Endothelial cell of umbilical vein (primary cell): ENCODE results near the gene YTHDC1. TPM values are rescaled to one million over a fixed set of nuclear protein-coding genes. Genes with fewer than 3 reads are reported as not detected.

ENCODE experiments used
- BruUV-seq: library from RNA; stranded (reverse); fragments of 400-500 nt; replicated peaks from 2 replicates; lab custom pipeline; 2021; lab: Mats Ljungman, UMichigan
- CTCF ChIA-PET: fragments of 300-600, 350-600 bp; sonication (Branson Sonifier 250); formaldehyde crosslinking; loops from one replicate; lab custom pipeline; 2021; ENCODE audit warnings: antibody characterized with exemption, inconsistent platforms; lab: Charles Lee
- POLR2A ChIA-PET: fragments of 300-600, 350-600 bp; sonication (Branson Sonifier 250); formaldehyde crosslinking; loops from one replicate; lab custom pipeline; 2021; ENCODE audit warnings: antibody characterized with exemption, inconsistent platforms; lab: Charles Lee
- DNase-seq: peaks from one replicate; pipeline ENCODE4 v3.0.0-alpha.2; 2011; ENCODE audit warnings: low read depth, low spot score
- FAIRE-seq: peaks from 2 replicates; lab custom pipeline; 2011; peaks lifted over from hg19 to GRCh38; lab: Jason Lieb, UNC
- H2AFZ ChIP-seq: 2 replicates; pipeline ENCODE4 v1.6.0; 2012; ENCODE audit warnings: low read depth, low read length, control low read depth, inconsistent platforms
- H3K27ac ChIP-seq: 2 replicates; pipeline ENCODE4 v1.5.1; 2011; ENCODE audit warnings: low read depth, mild to moderate bottlenecking, control low read depth, low read length, moderate library complexity; ENCODE audit not compliant: insufficient read depth
- H3K27me3 ChIP-seq, 2 experiments: 2 replicates each; pipeline versions ENCODE4 v1.6.0 to v1.6.1; 2011; ENCODE audit warnings: low read length in 2 of 2, mixed read lengths in 1 of 2; ENCODE audit not compliant: control insufficient read depth in 2 of 2, insufficient read depth in 2 of 2
- H3K36me3 ChIP-seq, 2 experiments: 2 replicates in 1 of 2; 3 replicates in 1 of 2; pipeline ENCODE4 v1.5.1; 2011; ENCODE audit warnings: low read length in 2 of 2, mild to moderate bottlenecking in 1 of 2, moderate library complexity in 1 of 2; ENCODE audit not compliant: control insufficient read depth in 2 of 2, insufficient read depth in 2 of 2; ENCODE audit errors: extremely low read depth in 1 of 2
- H3K4me1 ChIP-seq: 3 replicates; pipeline ENCODE4 v1.5.1; 2011; ENCODE audit warnings: mild to moderate bottlenecking, low read length; ENCODE audit not compliant: control insufficient read depth, insufficient read depth; ENCODE audit errors: extremely low read depth
- H3K4me2 ChIP-seq: 2 replicates; pipeline ENCODE4 v1.6.1; 2011; ENCODE audit warnings: low read length, control low read depth, mixed read lengths; ENCODE audit not compliant: insufficient read depth
- H3K4me3 ChIP-seq, 3 experiments: fragments of 200-600 bp in 1 of 3; sonication (generic), shearing (Covaris generic) in 1 of 3; replicated peaks in 1 of 3; 2 replicates each; pipeline ENCODE4 v1.5.1; 2011 to 2016; ENCODE audit warnings: control low read depth in 3 of 3, low read length in 3 of 3, mild to moderate bottlenecking in 2 of 3, inconsistent platforms in 1 of 3, low read depth in 1 of 3, moderate library complexity in 1 of 3; ENCODE audit not compliant: insufficient read depth in 1 of 3
- H3K79me2 ChIP-seq: 2 replicates; pipeline ENCODE4 v1.6.0; 2012; ENCODE audit warnings: low read length, inconsistent platforms; ENCODE audit not compliant: control insufficient read depth, insufficient read depth
- H3K9ac ChIP-seq: replicated peaks from 2 replicates; pipeline ENCODE3; 2011; ENCODE audit warnings: low read length, control low read depth; ENCODE audit not compliant: insufficient read depth; ENCODE audit errors: extremely low read depth
- H3K9me1 ChIP-seq: replicated peaks from 3 replicates; pipeline ENCODE4 v1.6.0; 2011; ENCODE audit warnings: mild to moderate bottlenecking, low read length; ENCODE audit not compliant: control insufficient read depth, insufficient read depth; ENCODE audit errors: extremely low read depth
- H3K9me3 ChIP-seq: replicated peaks from 2 replicates; pipeline ENCODE4 v1.5.1; 2012; ENCODE audit warnings: low read length, inconsistent platforms; ENCODE audit not compliant: control insufficient read depth, insufficient read depth
- H4K20me1 ChIP-seq: replicated peaks from 2 replicates; pipeline ENCODE3; 2011; ENCODE audit warnings: mild to moderate bottlenecking, low read length; ENCODE audit not compliant: control insufficient read depth, insufficient read depth; ENCODE audit errors: extremely low read depth
- EZH2 ChIP-seq: IDR thresholded peaks from 2 replicates; pipeline ENCODE4 v1.6.1; 2012; ENCODE audit warnings: borderline replicate concordance, low read depth, mild to moderate bottlenecking, moderate library complexity, low read length, inconsistent platforms; ENCODE audit not compliant: severe bottlenecking
- FOS ChIP-seq: IDR thresholded peaks from 2 replicates; pipeline ENCODE4 v1.6.1; 2011; ENCODE audit warnings: mild to moderate bottlenecking, low read length, moderate library complexity, borderline replicate concordance; ENCODE audit not compliant: insufficient read depth
- GATA2 ChIP-seq: IDR thresholded peaks from 2 replicates; pipeline ENCODE4 v1.7.0; 2011; ENCODE audit warnings: low read depth, mild to moderate bottlenecking, moderate library complexity, mixed read lengths, low read length; ENCODE audit not compliant: insufficient read length, insufficient read depth
- JUN ChIP-seq: IDR thresholded peaks from 2 replicates; pipeline ENCODE4 v1.6.1; 2011; ENCODE audit warnings: borderline replicate concordance, low read depth; ENCODE audit not compliant: insufficient read length, insufficient read depth
- MYC ChIP-seq: IDR thresholded peaks from one replicate; pipeline ENCODE4 v1.6.1; 2011; ENCODE audit warnings: mild to moderate bottlenecking, low read depth, low read length
- POLR2A ChIP-seq: IDR thresholded peaks from 2 replicates; pipeline ENCODE4 v1.6.1; 2012; ENCODE audit warnings: low read depth, mild to moderate bottlenecking, control low read depth, low read length
- POLR2AphosphoS5 ChIP-seq: IDR thresholded peaks from 2 replicates; pipeline ENCODE4 v1.6.1; 2012; ENCODE audit warnings: low read depth, mild to moderate bottlenecking, control low read depth, low read length, moderate library complexity; ENCODE audit not compliant: insufficient read depth
- dilution Hi-C: fragments of 300-500 bp; cut with MboI; formaldehyde crosslinking; loops from one replicate; pipeline ENCODE4 v1.15.0; 2019; ENCODE audit warnings: low sequenced_read_pairs; ENCODE audit not compliant: extremely low pct_ligation_motif_present
- intact Hi-C: fragments of 100-400 bp; cut with micrococcal nuclease; formaldehyde crosslinking; loops from one replicate; pipeline ENCODE4 v1.10.0; 2022
- polyA plus RNA-seq, 4 experiments: library from polyadenylated mRNA; depleted of rRNA in 3 of 4; stranded (reverse) in 3 of 4; unstranded in 1 of 4; fragments of >200 nt; gene quantifications; 2 replicates each; pipeline versions ENCODE4 v1.2.1 to v1.2.3, GENCODE V29; 2011 to 2012; ENCODE audit warnings: missing spikeins in 1 of 4
- total RNA-seq: library from RNA; stranded (reverse); gene quantifications from 2 replicates; pipeline ENCODE4 v1.2.3, GENCODE V29; 2021
- TF ChIP-seq, protein P1 (sequence below): IDR thresholded peaks from 2 replicates; pipeline ENCODE4 v1.6.1; 2011; ENCODE audit not compliant: insufficient read depth, insufficient read length
- TF ChIP-seq, protein P2 (sequence below), 2 donors: IDR thresholded peaks; 1 replicate in 1 of 2; 2 replicates in 1 of 2; pipeline ENCODE4 v1.5.1; 2011; ENCODE audit warnings: low read length in 2 of 2, mild to moderate bottlenecking in 2 of 2, moderate library complexity in 2 of 2, control low read depth in 1 of 2, inconsistent platforms in 1 of 2, low read depth in 1 of 2; ENCODE audit not compliant: insufficient read depth in 1 of 2; ENCODE audit errors: extremely low read depth in 1 of 2

The YTHDC1 gene
- total and polyA plus RNA-seq, 2 donors (not counting 3 experiments of a cell fraction or from before 2014, with no cell fraction given) = 17.8 to 60.4 TPM

DNA sequence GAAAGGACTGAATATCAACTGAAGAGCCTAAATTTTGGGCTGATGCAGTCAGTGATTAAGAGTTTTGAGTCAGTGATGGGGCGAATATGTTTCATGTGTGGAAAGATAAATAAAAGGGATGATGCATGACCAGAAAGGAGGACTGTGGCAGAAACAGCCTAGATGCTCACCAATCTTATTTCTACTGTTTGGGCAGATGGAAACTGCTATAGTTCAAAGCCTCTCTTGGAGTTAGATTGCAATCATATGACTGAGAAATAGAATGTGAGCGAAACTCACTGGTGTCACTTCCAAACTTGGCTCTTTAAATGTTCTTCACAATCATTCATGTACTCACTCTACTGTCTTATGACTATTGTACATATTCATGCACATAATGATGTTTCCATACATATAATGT lies 35.4 kb upstream of the YTHDC1 start:
- no peak overlapping the region for H3K27ac ChIP-seq
- no peak overlapping the region for H3K9ac ChIP-seq
- ChIA-PET POLR2A (no interaction called here), CTCF (no interaction called here)
- no peaks in the 10 kb centered on the region for H3K36me3 ChIP-seq
- no peaks in the 10 kb centered on the region for H3K9me1 ChIP-seq
- no peaks in the 10 kb centered on the region for H4K20me1 ChIP-seq
- DNase-seq = no peak
- no peaks in the 10 kb centered on the region for H3K9me3 ChIP-seq
- H3K79me2 ChIP-seq = no peaks in the 10 kb centered on the region
- no peak overlapping the region for H3K4me2 ChIP-seq
- no peaks in the 10 kb centered on the region for H3K4me1 ChIP-seq
- BruUV-seq = no TSS peak
- no peaks in the 10 kb centered on the region for H3K27me3 ChIP-seq
- dilution Hi-C loops = no loop called here
- no peak for FAIRE-seq
- no peak overlapping the region for H2AFZ ChIP-seq
- intact Hi-C loops = no loop called here
- H3K4me3 ChIP-seq = no peak overlapping the region
- TF ChIP-seq GATA2 = no peak
- TF ChIP-seq JUN = no peak
- TF ChIP-seq, protein P1, sequence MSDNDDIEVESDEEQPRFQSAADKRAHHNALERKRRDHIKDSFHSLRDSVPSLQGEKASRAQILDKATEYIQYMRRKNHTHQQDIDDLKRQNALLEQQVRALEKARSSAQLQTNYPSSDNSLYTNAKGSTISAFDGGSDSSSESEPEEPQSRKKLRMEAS = no peak
- TF ChIP-seq FOS = no peak
- no peak for TF ChIP-seq EZH2
- no peak for TF ChIP-seq POLR2AphosphoS5
- TF ChIP-seq POLR2A = no peak
- no peak for TF ChIP-seq MYC
- TF ChIP-seq, protein P2, sequence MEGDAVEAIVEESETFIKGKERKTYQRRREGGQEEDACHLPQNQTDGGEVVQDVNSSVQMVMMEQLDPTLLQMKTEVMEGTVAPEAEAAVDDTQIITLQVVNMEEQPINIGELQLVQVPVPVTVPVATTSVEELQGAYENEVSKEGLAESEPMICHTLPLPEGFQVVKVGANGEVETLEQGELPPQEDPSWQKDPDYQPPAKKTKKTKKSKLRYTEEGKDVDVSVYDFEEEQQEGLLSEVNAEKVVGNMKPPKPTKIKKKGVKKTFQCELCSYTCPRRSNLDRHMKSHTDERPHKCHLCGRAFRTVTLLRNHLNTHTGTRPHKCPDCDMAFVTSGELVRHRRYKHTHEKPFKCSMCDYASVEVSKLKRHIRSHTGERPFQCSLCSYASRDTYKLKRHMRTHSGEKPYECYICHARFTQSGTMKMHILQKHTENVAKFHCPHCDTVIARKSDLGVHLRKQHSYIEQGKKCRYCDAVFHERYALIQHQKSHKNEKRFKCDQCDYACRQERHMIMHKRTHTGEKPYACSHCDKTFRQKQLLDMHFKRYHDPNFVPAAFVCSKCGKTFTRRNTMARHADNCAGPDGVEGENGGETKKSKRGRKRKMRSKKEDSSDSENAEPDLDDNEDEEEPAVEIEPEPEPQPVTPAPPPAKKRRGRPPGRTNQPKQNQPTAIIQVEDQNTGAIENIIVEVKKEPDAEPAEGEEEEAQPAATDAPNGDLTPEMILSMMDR (IDR thresholded peaks at IDR 0.05; ENCODE audit: extremely low read depth in 1 of 2, insufficient read depth in 1 of 2, low read depth in 1 of 2, low read length in 2 of 2) = no peak
